PFSK-1 (cell line): ENCODE data around the gene DEDD2.

Experiments
- POLR2AphosphoS5 ChIP-seq: IDR thresholded peaks from 2 replicates; pipeline ENCODE4 v1.6.1; 2012; ENCODE audit warnings: low read depth, mild to moderate bottlenecking, control low read depth, low read length, moderate library complexity
- TF ChIP-seq, protein P1 (sequence below), 2 experiments: IDR thresholded peaks; 2 replicates each; pipeline versions ENCODE4 v1.6.1 to v1.8.0; 2011 to 2012; ENCODE audit warnings: low read depth in 2 of 2, low read length in 2 of 2, control low read depth in 1 of 2, inconsistent platforms in 1 of 2, mild to moderate bottlenecking in 1 of 2, moderate library complexity in 1 of 2; ENCODE audit not compliant: insufficient read depth in 1 of 2

DNA sequence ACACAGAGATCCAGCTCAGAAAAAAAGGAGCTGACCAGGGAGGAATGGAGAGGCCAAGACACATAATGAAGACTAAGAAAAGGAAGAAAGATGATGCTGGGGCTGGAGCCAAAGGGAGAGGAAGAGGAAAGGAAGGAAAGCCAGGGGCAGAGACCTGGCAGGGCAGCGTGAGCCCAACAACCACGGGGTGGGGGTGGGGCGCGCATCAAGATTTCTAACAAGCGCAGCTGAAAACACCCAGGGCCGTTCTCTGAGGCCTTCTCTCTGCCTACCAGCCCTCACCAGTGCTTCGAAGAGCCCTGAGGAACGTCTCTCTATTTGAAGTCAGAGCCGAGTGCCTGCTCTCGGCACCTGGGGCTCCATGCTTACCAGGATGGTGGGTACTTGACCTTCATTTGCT is 61.7 kb downstream of the DEDD2 start:
- TF ChIP-seq, protein P1, sequence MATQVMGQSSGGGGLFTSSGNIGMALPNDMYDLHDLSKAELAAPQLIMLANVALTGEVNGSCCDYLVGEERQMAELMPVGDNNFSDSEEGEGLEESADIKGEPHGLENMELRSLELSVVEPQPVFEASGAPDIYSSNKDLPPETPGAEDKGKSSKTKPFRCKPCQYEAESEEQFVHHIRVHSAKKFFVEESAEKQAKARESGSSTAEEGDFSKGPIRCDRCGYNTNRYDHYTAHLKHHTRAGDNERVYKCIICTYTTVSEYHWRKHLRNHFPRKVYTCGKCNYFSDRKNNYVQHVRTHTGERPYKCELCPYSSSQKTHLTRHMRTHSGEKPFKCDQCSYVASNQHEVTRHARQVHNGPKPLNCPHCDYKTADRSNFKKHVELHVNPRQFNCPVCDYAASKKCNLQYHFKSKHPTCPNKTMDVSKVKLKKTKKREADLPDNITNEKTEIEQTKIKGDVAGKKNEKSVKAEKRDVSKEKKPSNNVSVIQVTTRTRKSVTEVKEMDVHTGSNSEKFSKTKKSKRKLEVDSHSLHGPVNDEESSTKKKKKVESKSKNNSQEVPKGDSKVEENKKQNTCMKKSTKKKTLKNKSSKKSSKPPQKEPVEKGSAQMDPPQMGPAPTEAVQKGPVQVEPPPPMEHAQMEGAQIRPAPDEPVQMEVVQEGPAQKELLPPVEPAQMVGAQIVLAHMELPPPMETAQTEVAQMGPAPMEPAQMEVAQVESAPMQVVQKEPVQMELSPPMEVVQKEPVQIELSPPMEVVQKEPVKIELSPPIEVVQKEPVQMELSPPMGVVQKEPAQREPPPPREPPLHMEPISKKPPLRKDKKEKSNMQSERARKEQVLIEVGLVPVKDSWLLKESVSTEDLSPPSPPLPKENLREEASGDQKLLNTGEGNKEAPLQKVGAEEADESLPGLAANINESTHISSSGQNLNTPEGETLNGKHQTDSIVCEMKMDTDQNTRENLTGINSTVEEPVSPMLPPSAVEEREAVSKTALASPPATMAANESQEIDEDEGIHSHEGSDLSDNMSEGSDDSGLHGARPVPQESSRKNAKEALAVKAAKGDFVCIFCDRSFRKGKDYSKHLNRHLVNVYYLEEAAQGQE (IDR thresholded peaks at IDR 0.05; ENCODE audit: insufficient read depth in 1 of 2, low read depth in 2 of 2, low read length in 2 of 2) = no peak
- TF ChIP-seq POLR2AphosphoS5 = no peak
